HCT116 (cell line): ENCODE measurements around the gene MRGPRE. TPM values are rescaled to one million over a fixed set of nuclear protein-coding genes. Genes with fewer than 3 reads are reported as not detected.

Experiments used
- ATAC-seq: fragments of 200-7000 bp; cut with Tn5 transposase; 2 replicates; pipeline ENCODE4 v1.9.1; 2020; ENCODE audit warnings: mild to moderate bottlenecking, moderate library complexity
- BruUV-seq: library from RNA; stranded (reverse); fragments of 400-500 nt; replicated peaks from 2 replicates; lab custom pipeline; 2021; lab: Mats Ljungman, UMichigan
- CTCF ChIA-PET: fragments of 300-600 bp; sonication (Branson Sonifier 250); formaldehyde crosslinking; loops from one replicate; lab custom pipeline; 2021; ENCODE audit warnings: antibody characterized with exemption; lab: Charles Lee
- POLR2A ChIA-PET: fragments of 300-600, 350-600 bp; sonication (Branson Sonifier 250); formaldehyde crosslinking; loops from one replicate; lab custom pipeline; 2021; ENCODE audit warnings: antibody characterized with exemption; lab: Charles Lee
- RAD21 ChIA-PET, 2 experiments: fragments of 300-600 bp; sonication (Branson Sonifier 250); formaldehyde crosslinking; loops; one replicate each; lab custom pipeline; 2023; ENCODE audit warnings: low total read pairs in 2 of 2; ENCODE audit not compliant: uncharacterized antibody in 2 of 2, unreplicated experiment in 2 of 2, low non-redundant PET in 1 of 2; lab: Charles Lee
- DNase-seq: peaks from one replicate; pipeline ENCODE4 v3.0.0-alpha.2; 2010; ENCODE audit warnings: low read depth, low spot score
- H2AFZ ChIP-seq: fragments of 200-600 bp; shearing (Covaris generic), sonication (generic); 2 replicates; pipeline ENCODE4 v1.6.1; 2017; ENCODE audit warnings: low read depth, mixed run types, mixed read lengths, antibody characterized with exemption, low read length; ENCODE audit not compliant: poor library complexity, severe bottlenecking
- H3K27ac ChIP-seq: 2 replicates; pipeline ENCODE4 v1.5.1; 2012; ENCODE audit warnings: low read depth, low read length
- H3K27me3 ChIP-seq: fragments of 200-600 bp; sonication (generic); 2 replicates; pipeline ENCODE4 v1.6.1; 2016; ENCODE audit warnings: mixed run types, low read length, mixed read lengths; ENCODE audit not compliant: insufficient read depth
- H3K36me3 ChIP-seq, 2 experiments: fragments of 200-500 bp in 1 of 2; fragments of 200-600 bp in 1 of 2; sonication (Bioruptor generic) in 1 of 2; sonication (generic) in 1 of 2; 2 replicates each; pipeline versions ENCODE4 v1.5.1 to v1.6.1; 2014 to 2016; ENCODE audit warnings: low read length in 2 of 2, inconsistent platforms in 1 of 2, mixed read lengths in 1 of 2, mixed run types in 1 of 2; ENCODE audit not compliant: insufficient read depth in 2 of 2, control insufficient read depth in 1 of 2
- H3K4me1 ChIP-seq, 2 experiments: fragments of 200-600 bp in 1 of 2; sonication (generic) in 1 of 2; 2 replicates each; pipeline versions ENCODE4 v1.5.1 to v1.6.1; 2012 to 2017; ENCODE audit warnings: low read length in 2 of 2, inconsistent platforms in 1 of 2, mild to moderate bottlenecking in 1 of 2, mixed read lengths in 1 of 2, mixed run types in 1 of 2, moderate library complexity in 1 of 2; ENCODE audit not compliant: insufficient read depth in 2 of 2, control insufficient read depth in 1 of 2
- H3K4me2 ChIP-seq: fragments of 200-600 bp; sonication (generic); 2 replicates; pipeline ENCODE4 v1.6.1; 2017; ENCODE audit warnings: mixed run types, low read length, mixed read lengths
- H3K4me3 ChIP-seq, 2 experiments: fragments of 200-600 bp in 1 of 2; sonication (generic) in 1 of 2; replicated peaks in 1 of 2; 2 replicates each; pipeline ENCODE4 v1.5.1; 2011 to 2016; ENCODE audit warnings: low read length in 2 of 2, control low read depth in 1 of 2, low read depth in 1 of 2, mild to moderate bottlenecking in 1 of 2, mixed read lengths in 1 of 2, mixed run types in 1 of 2
- H3K79me2 ChIP-seq: fragments of 200-600 bp; sonication (generic); 2 replicates; pipeline ENCODE4 v1.6.1; 2017; ENCODE audit warnings: mild to moderate bottlenecking, mixed run types, low read length, moderate library complexity, mixed read lengths; ENCODE audit not compliant: insufficient read depth
- H3K9ac ChIP-seq: fragments of 200-600 bp; sonication (generic); 2 replicates; pipeline ENCODE4 v1.6.1; 2016; ENCODE audit warnings: low read length, mixed read lengths
- H3K9me2 ChIP-seq: fragments of 200-600 bp; sonication (generic), shearing (Covaris generic); 2 replicates; pipeline ENCODE4 v1.6.1; 2017; ENCODE audit warnings: mixed run types, mild to moderate bottlenecking, moderate library complexity; ENCODE audit not compliant: insufficient read depth
- H3K9me3 ChIP-seq, 2 experiments: fragments of 200-500 bp in 1 of 2; fragments of 200-600 bp in 1 of 2; sonication (Bioruptor generic) in 1 of 2; sonication (generic) in 1 of 2; 2 replicates each; pipeline ENCODE4 v1.6.1; 2014 to 2017; ENCODE audit warnings: low read length in 2 of 2, mixed read lengths in 2 of 2, inconsistent platforms in 1 of 2, low read depth in 1 of 2, mild to moderate bottlenecking in 1 of 2, mixed run types in 1 of 2, moderate library complexity in 1 of 2; ENCODE audit not compliant: control insufficient read depth in 1 of 2, insufficient read depth in 1 of 2
- H4K20me1 ChIP-seq: fragments of 200-600 bp; sonication (generic), shearing (Covaris generic); 2 replicates; pipeline ENCODE4 v1.6.1; 2017; ENCODE audit warnings: mixed run types, mild to moderate bottlenecking, moderate library complexity; ENCODE audit not compliant: insufficient read depth
- ATF3 ChIP-seq: IDR thresholded peaks from 2 replicates; pipeline ENCODE4 v1.6.1; 2012
- CBX3 ChIP-seq: IDR thresholded peaks from 2 replicates; pipeline ENCODE4 v1.6.1; 2012; ENCODE audit warnings: low read depth
- CEBPB ChIP-seq: IDR thresholded peaks from 2 replicates; pipeline ENCODE4 v1.6.1; 2012; ENCODE audit warnings: low read depth
- CTCF ChIP-seq, 3 experiments: fragments of 200-600 bp in 1 of 3; sonication (generic) in 1 of 3; IDR thresholded peaks in 2 of 3; conservative IDR thresholded peaks in 1 of 3; 2 replicates each; pipeline ENCODE4 v1.5.1; 2012 to 2017; ENCODE audit warnings: low read depth in 2 of 3, low read length in 2 of 3, antibody characterized with exemption in 1 of 3, borderline replicate concordance in 1 of 3, control low read depth in 1 of 3, mild to moderate bottlenecking in 1 of 3, mixed read lengths in 1 of 3, mixed run types in 1 of 3, moderate library complexity in 1 of 3; ENCODE audit not compliant: insufficient read depth in 1 of 3
- ELF1 ChIP-seq: IDR thresholded peaks from 2 replicates; pipeline ENCODE4 v1.6.1; 2012; ENCODE audit warnings: low read depth, borderline replicate concordance
- EZH2phosphoT487 ChIP-seq: fragments of 200-600 bp; IDR thresholded peaks from 2 replicates; pipeline ENCODE4 v1.6.1; 2018; ENCODE audit warnings: antibody characterized with exemption, borderline replicate concordance
- JUND ChIP-seq: IDR thresholded peaks from 2 replicates; pipeline ENCODE4 v1.6.1; 2012
- POLR2A ChIP-seq: IDR thresholded peaks from 2 replicates; pipeline ENCODE4 v1.7.0; 2011; ENCODE audit warnings: borderline replicate concordance; ENCODE audit not compliant: insufficient read depth, insufficient read length; ENCODE audit errors: extremely low read depth
- POLR2AphosphoS5 ChIP-seq: IDR thresholded peaks from 2 replicates; pipeline ENCODE4 v1.6.1; 2011; ENCODE audit warnings: mild to moderate bottlenecking, low read depth, low read length, moderate library complexity
- REST ChIP-seq: IDR thresholded peaks from 2 replicates; pipeline ENCODE4 v1.6.1; 2012; ENCODE audit warnings: low read depth
- SIN3A ChIP-seq: IDR thresholded peaks from 2 replicates; pipeline ENCODE4 v1.6.1; 2012; ENCODE audit warnings: low read depth
- SRF ChIP-seq: IDR thresholded peaks from 2 replicates; pipeline ENCODE4 v1.6.1; 2012; ENCODE audit warnings: low read depth
- TCF7L2 ChIP-seq: IDR thresholded peaks from 2 replicates; pipeline ENCODE4 v1.7.0; 2011; ENCODE audit warnings: borderline replicate concordance, inconsistent platforms; ENCODE audit not compliant: insufficient read depth, insufficient read length; ENCODE audit errors: extremely low read depth
- YY1 ChIP-seq: IDR thresholded peaks from 2 replicates; pipeline ENCODE4 v1.6.1; 2011; ENCODE audit warnings: low read length, low read depth, moderate library complexity, mild to moderate bottlenecking; ENCODE audit not compliant: insufficient replicate concordance; ENCODE audit errors: extremely low read depth
- ZBTB33 ChIP-seq: IDR thresholded peaks from 2 replicates; pipeline ENCODE4 v1.6.1; 2011; ENCODE audit warnings: mild to moderate bottlenecking, low read length, moderate library complexity; ENCODE audit not compliant: insufficient replicate concordance; ENCODE audit errors: extremely low read depth
- ZFX ChIP-seq: fragments of 450-650 bp; IDR thresholded peaks from 2 replicates; pipeline ENCODE4 v1.6.1; 2017
- ZNF274 ChIP-seq: fragments of 200-500 bp; sonication (Bioruptor generic); IDR thresholded peaks from 2 replicates; pipeline ENCODE4 v1.6.1; 2014; ENCODE audit warnings: mild to moderate bottlenecking, low read depth, low read length, inconsistent platforms
- intact Hi-C: fragments of 100-400 bp; cut with micrococcal nuclease; formaldehyde crosslinking; loops from 2 replicates; pipeline ENCODE4 v1.10.0; 2022
- total RNA-seq: library from RNA; stranded (reverse); gene quantifications from one replicate; pipeline ENCODE4 v1.2.1, GENCODE V29; 2021; ENCODE audit not compliant: unreplicated experiment

The MRGPRE gene
- total RNA-seq, 1 experiment from 2014 or later, result not detected

GRCh38 chr11:3199537-3200295 is 32.5 kb downstream of the MRGPRE start:
- TF ChIP-seq SIN3A (no peak), TCF7L2 (no peak), YY1 (no peak), SRF (no peak), ZNF274 (no peak), REST (no peak), ZFX (no peak), ZBTB33 (no peak), CEBPB (no peak), POLR2A (no peak), ATF3 (no peak), POLR2AphosphoS5 (no peak), CBX3 (no peak), EZH2phosphoT487 (no peak), JUND (no peak), ELF1 (no peak), CTCF (IDR thresholded peaks at IDR 0.05 in 2 of 3, conservative IDR thresholded peaks at IDR 0.05 in 1 of 3; ENCODE audit: borderline replicate concordance in 1 of 3, insufficient read depth in 1 of 3, low read depth in 2 of 3, low read length in 2 of 3) (no peak)
- TF ChIP-seq, all 23 proteins: peak for 0
- H3K4me2 ChIP-seq, result no peak overlapping the region

More at GRCh38 chr11:3199537-3200295, 32.5 kb downstream of the MRGPRE start:
- H3K9me2 ChIP-seq, result no peaks in the 10 kb centered on the region
- no peak overlapping the region for H3K27ac ChIP-seq
- ChIA-PET RAD21 (no interaction called here), CTCF (no interaction called here), POLR2A (no interaction called here)
- peaks cover 22% of the 10 kb centered on the region; the same call in 1 of the 2 replicates for H3K27me3 ChIP-seq
- no TSS peak for BruUV-seq
- H3K79me2 ChIP-seq, result no peaks in the 10 kb centered on the region
- H3K36me3 ChIP-seq, result no peaks in the 10 kb centered on the region
- no peaks in the 10 kb centered on the region for H3K9me3 ChIP-seq
- DNase-seq, result no peak
- ATAC-seq, result no peak
- no peak overlapping the region for H3K4me3 ChIP-seq
- no peaks in the 10 kb centered on the region for H3K4me1 ChIP-seq
- H3K9ac ChIP-seq, result no peak overlapping the region
- intact Hi-C loops, result no loop called here
- H2AFZ ChIP-seq, result no peak overlapping the region
- H4K20me1 ChIP-seq, result no peaks in the 10 kb centered on the region
